ENCODE results near the gene ZNF627. TPM values are rescaled to one million over a fixed set of nuclear protein-coding genes. Genes with fewer than 3 reads are reported as not detected.

ZNF627 gene
- total and polyA plus RNA-seq, 8 donors: 10.5 to 42.4 (median 34.6) TPM

DNA sequence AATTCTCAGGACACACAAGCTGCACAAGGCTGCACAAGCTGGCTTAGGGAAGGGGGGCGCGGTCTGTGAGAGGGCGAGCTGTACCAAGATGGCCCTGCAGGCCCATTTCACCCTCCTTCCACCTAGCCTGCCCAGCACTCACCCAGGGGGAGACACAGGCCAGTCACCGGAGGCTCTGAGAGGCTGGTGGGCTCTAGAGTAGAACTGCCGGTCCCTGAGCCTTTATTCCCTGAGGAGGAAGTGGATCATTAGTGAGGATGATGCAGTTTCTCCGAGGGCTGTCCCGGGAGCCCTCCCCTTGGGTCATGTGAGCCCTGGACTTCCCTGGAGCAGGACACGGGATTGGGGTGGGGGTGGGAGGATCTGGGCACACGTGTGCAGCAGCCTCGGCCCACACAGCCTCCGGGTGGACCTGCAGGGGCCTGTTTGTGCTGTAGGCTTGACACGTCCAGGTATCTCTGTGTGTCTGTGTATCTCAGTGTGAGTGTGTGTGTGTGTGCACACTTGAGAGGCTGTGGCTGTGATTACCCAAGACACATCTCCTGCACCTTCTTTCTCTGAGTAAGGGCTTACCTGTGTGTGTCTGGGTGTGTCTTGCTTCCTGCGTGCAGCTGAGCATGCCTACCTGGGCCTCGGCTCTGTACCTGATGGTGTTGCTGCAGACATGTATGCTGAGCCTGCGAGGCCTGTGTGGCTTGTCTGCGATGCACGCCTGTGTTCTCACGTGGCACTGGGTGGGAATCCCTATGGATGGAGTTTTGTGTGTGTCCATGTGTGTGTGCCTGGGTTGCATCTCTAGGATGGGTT lies 19.6 kb upstream of the ZNF627 start, which contains the start of gene ACP5:
TSS of gene ACP5 (minus strand) at position 195 of the 807 bp plus-strand sequence. CDS start 328 bp downstream, outside the sequence.
- H3K9me3 ChIP-seq: no peaks in the 10 kb centered on the region
- DNase-seq (peak in 1 of 4 donors; percentile 68), ATAC-seq (peak; percentile 17)
- peaks cover 0 to 68% of the 10 kb centered on the region in 2 donors for H3K4me1 ChIP-seq
- peak within 1 kb of the TSS; percentile 68 to 80 for H3K27ac ChIP-seq
- TF ChIP-seq, protein P1, sequence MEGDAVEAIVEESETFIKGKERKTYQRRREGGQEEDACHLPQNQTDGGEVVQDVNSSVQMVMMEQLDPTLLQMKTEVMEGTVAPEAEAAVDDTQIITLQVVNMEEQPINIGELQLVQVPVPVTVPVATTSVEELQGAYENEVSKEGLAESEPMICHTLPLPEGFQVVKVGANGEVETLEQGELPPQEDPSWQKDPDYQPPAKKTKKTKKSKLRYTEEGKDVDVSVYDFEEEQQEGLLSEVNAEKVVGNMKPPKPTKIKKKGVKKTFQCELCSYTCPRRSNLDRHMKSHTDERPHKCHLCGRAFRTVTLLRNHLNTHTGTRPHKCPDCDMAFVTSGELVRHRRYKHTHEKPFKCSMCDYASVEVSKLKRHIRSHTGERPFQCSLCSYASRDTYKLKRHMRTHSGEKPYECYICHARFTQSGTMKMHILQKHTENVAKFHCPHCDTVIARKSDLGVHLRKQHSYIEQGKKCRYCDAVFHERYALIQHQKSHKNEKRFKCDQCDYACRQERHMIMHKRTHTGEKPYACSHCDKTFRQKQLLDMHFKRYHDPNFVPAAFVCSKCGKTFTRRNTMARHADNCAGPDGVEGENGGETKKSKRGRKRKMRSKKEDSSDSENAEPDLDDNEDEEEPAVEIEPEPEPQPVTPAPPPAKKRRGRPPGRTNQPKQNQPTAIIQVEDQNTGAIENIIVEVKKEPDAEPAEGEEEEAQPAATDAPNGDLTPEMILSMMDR (IDR thresholded peaks at IDR 0.05): no peak
- H3K27me3 ChIP-seq: peaks cover 0 to 16% of the 10 kb centered on the region in 2 donors
- intact Hi-C loops (cut with DNase I): no loop called here
- peak within 1 kb of the TSS; percentile 31 to 56 for H3K4me3 ChIP-seq
- H3K36me3 ChIP-seq: peaks cover 0 to 20% of the 10 kb centered on the region in 2 donors

DNA sequence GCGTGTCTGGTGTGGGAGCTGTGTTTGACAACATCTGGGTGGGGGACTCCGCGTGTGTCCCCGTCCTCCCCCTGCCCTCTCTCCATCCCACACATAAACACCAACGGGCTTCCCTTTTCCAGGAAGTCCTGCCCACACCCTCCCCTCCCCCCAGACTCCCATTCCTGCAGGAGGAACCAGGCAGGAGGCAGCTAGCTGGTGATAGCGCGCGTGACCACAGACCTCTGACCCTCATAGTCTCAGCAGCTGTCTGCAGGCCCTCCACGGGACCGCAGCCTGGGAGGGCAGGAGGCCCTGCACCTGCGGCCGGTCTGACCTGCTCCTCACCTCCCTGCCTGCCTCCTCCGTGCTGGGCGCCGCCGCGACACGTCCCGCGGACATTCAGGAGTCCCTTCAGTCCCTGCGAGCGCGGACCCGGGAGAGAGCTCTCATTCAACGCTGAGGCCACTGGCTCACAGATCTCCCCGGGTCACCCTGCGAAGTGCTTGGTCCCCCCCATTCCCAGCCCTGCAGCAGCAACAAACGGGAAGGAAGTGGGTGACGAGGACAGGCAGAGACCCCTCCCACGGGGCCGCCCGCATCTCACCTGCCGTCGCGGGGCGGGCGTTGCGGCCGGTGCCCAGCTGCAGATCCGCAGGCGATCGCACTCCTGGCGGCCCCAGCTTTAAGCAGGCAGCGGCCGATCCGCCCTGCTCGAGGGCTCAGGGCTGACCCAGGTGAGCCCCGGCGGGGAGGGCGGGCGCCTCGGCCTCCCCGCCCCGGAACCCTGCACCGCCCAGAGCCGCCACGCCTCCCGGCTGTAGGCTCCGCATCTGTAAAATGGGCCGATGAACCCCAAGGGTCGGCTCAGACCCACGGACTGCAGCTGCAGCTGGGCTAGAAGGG lies 18.8 kb upstream of the ZNF627 start:
- TF ChIP-seq, protein P1 (IDR thresholded peaks at IDR 0.05): no peak
- ATAC-seq: peak; percentile 69

DNA sequence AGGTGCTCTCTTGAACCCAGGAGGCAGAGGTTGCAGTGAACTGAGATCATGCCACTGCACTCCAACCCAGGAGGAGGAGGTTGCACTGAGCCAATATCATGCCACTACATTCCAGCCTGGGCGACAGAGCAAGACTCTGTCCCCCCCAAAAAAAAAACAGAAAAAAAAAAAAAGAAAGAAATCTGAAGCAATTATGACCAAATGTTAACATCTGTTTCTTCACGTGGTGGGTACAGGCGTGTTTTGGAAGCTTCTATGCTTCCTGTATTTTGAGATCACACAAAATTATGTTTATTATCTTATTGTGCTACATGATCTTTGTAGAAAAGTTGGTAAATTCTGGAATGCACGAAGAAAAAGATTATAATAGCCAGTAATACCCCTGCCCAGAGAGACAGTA lies 17.2 kb upstream of the ZNF627 start:
- H3K4me1 ChIP-seq: peaks cover 0 to 87% of the 10 kb centered on the region in 2 donors
- no peak overlapping the region for H3K4me3 ChIP-seq
- TF ChIP-seq, protein P1 (IDR thresholded peaks at IDR 0.05): no peak
- ATAC-seq (no peak), DNase-seq (no peak)
- peak overlapping the region in 1 of 2 donors; percentile 55 for H3K27ac ChIP-seq
- H3K27me3 ChIP-seq: peaks cover 0 to 16% of the 10 kb centered on the region in 2 donors
- peaks cover 0 to 15% of the 10 kb centered on the region in 2 donors for H3K36me3 ChIP-seq
- no peaks in the 10 kb centered on the region for H3K9me3 ChIP-seq
- intact Hi-C loops (cut with DNase I): loop anchor here in 1 of 2 donors (10.0 kb wide), 1 partner anchor 285 kb away; the partner anchor contains the start of gene TSPAN16

More for the DNA sequence above, 18.8 kb upstream of the ZNF627 start:
- H3K4me1 ChIP-seq: peaks cover 0 to 76% of the 10 kb centered on the region in 2 donors
- H3K27ac ChIP-seq: peak overlapping the region; percentile 68 to 80
- peaks cover 0 to 16% of the 10 kb centered on the region in 2 donors for H3K27me3 ChIP-seq
- peak in 2 of 4 donors; percentile 88 to 93 for DNase-seq
- peak overlapping the region; percentile 31 to 56 for H3K4me3 ChIP-seq
- H3K36me3 ChIP-seq: peaks cover 0 to 20% of the 10 kb centered on the region in 2 donors
- no peaks in the 10 kb centered on the region for H3K9me3 ChIP-seq
- intact Hi-C loops (cut with DNase I): no loop called here

DNA sequence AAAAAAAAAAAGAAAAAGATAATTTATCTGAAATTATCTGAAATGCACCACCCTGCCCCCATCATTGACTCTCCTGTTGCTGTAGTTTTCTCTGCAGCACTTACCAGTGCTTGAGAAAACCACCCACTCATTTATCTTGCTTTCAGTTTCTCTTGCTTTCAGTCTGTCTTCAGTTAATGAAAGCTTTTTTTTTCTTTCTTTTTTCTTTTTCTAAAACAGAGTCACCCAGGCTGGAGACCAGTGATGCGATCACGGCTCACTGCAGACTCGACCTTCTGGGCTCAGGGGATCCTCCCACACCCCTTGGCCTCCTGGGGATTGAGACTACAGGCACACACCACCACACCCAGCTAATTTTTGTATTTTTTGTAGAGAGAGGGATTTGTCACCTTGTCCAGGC lies 15.5 kb upstream of the ZNF627 start:
- Histone ChIP-seq H3K27me3 (peaks cover 0 to 16% of the 10 kb centered on the region in 2 donors), H3K36me3 (peaks cover 0 to under 1% of the 10 kb centered on the region in 2 donors), H3K4me3 (no peak overlapping the region), H3K27ac (peak overlapping the region; percentile 55 to 78), H3K4me1 (peaks cover 0 to 77% of the 10 kb centered on the region in 2 donors), H3K9me3 (no peaks in the 10 kb centered on the region)
- DNase-seq: no peak
- TF ChIP-seq, protein P1 (IDR thresholded peaks at IDR 0.05): no peak
- intact Hi-C loops (cut with DNase I): loop anchor here in 1 of 2 donors (10.0 kb wide), 1 partner anchor 287 kb away; the partner anchor contains the start of gene TSPAN16
- peak; percentile 59 for ATAC-seq

Measured in left lung (tissue), 10 donors.